Neural crest cell (in vitro differentiated cells): Measurements from ENCODE around the gene FIG4. TPM values are rescaled to one million over a fixed set of nuclear protein-coding genes. Genes with fewer than 3 reads are reported as not detected.

Source experiments
- DNase-seq: peaks from one replicate; pipeline ENCODE4 v3.0.0; 2021; ENCODE audit warnings: low read depth, mixed read lengths, low spot score
- H3K27ac Mint-ChIP-seq: one replicate; pipeline ENCODE4 v1.8.0; 2021; ENCODE audit warnings: mild to moderate bottlenecking, mixed read lengths; ENCODE audit not compliant: unreplicated experiment
- H3K27me3 Mint-ChIP-seq: 2 replicates; pipeline ENCODE4 v1.8.0; 2021; ENCODE audit warnings: low read depth, mild to moderate bottlenecking, mixed read lengths
- H3K36me3 Mint-ChIP-seq: 2 replicates; pipeline ENCODE4 v1.8.0; 2021; ENCODE audit warnings: low read depth, mild to moderate bottlenecking, mixed read lengths
- H3K4me1 Mint-ChIP-seq: 2 replicates; pipeline ENCODE4 v1.8.0; 2021; ENCODE audit warnings: mixed read lengths
- H3K4me3 Mint-ChIP-seq: one replicate; pipeline ENCODE4 v1.8.0; 2021; ENCODE audit warnings: mild to moderate bottlenecking, mixed read lengths
- H3K9me3 Mint-ChIP-seq: 2 replicates; pipeline ENCODE4 v1.8.0; 2021; ENCODE audit warnings: mixed read lengths
- long read RNA-seq: library from polyadenylated mRNA; unstranded; transcript quantifications from one replicate; pipeline ENCODE4 v2.0.0, GENCODE V29; 2020
- total RNA-seq: library from RNA; stranded (reverse); gene quantifications from 2 replicates; pipeline ENCODE4 v1.2.1, GENCODE V29; 2021
- TF ChIP-seq, protein P1 (sequence below): fragments of 200-600 bp; sonication (generic); conservative IDR thresholded peaks from 2 replicates; pipeline ENCODE4 v1.5.0; 2021; ENCODE audit warnings: antibody characterized with exemption, mild to moderate bottlenecking

Gene FIG4
- 12.7 and 14.7 TPM in 2 replicates for total RNA-seq
- long read RNA-seq, transcript FIG4-201 (23 exons, 3,011 nt): major isoform, 53 of 83 reads
- long read RNA-seq, partial matches to known transcripts: 20 of 83 reads
- long read RNA-seq, other reads (novel, unspliced or antisense): 10 of 83 reads

GRCh38 chr6:109690737-109691621 lies at the start of gene FIG4, which contains the start of gene AK9:
Gene FIG4, plus strand, starts transcription at chr6:109691296. Its CDS starts 140 bp downstream, at chr6:109691436.
Gene AK9, minus strand, starts transcription at chr6:109691202. Its CDS starts 15,457 bp downstream, at chr6:109675745.
- H3K27ac Mint-ChIP-seq: peak within 1 kb of the TSS; percentile 83
- peak; percentile 77 for DNase-seq
- no peaks in the 10 kb centered on the region for H3K9me3 Mint-ChIP-seq
- peaks cover 1% of the 10 kb centered on the region for H3K36me3 Mint-ChIP-seq
- peaks cover 21% of the 10 kb centered on the region for H3K4me1 Mint-ChIP-seq
- H3K27me3 Mint-ChIP-seq: peaks cover 24% of the 10 kb centered on the region
- peak within 1 kb of the TSS; percentile 92 for H3K4me3 Mint-ChIP-seq
- TF ChIP-seq, protein P1, sequence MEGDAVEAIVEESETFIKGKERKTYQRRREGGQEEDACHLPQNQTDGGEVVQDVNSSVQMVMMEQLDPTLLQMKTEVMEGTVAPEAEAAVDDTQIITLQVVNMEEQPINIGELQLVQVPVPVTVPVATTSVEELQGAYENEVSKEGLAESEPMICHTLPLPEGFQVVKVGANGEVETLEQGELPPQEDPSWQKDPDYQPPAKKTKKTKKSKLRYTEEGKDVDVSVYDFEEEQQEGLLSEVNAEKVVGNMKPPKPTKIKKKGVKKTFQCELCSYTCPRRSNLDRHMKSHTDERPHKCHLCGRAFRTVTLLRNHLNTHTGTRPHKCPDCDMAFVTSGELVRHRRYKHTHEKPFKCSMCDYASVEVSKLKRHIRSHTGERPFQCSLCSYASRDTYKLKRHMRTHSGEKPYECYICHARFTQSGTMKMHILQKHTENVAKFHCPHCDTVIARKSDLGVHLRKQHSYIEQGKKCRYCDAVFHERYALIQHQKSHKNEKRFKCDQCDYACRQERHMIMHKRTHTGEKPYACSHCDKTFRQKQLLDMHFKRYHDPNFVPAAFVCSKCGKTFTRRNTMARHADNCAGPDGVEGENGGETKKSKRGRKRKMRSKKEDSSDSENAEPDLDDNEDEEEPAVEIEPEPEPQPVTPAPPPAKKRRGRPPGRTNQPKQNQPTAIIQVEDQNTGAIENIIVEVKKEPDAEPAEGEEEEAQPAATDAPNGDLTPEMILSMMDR: peak; percentile 33

GRCh38 chr6:109644131-109644530 lies 47.0 kb upstream of the FIG4 start:
- TF ChIP-seq, protein P1: no peak
- Mint-ChIP-seq H3K36me3 (peaks cover 12% of the 10 kb centered on the region), H3K27ac (no peak overlapping the region), H3K27me3 (no peaks in the 10 kb centered on the region), H3K4me1 (no peaks in the 10 kb centered on the region), H3K9me3 (no peaks in the 10 kb centered on the region), H3K4me3 (no peak overlapping the region)
- DNase-seq: no peak

GRCh38 chr6:109653264-109653663 lies 37.8 kb upstream of the FIG4 start:
- Mint-ChIP-seq H3K4me1 (no peaks in the 10 kb centered on the region), H3K9me3 (no peaks in the 10 kb centered on the region), H3K4me3 (no peak overlapping the region), H3K27ac (no peak overlapping the region), H3K27me3 (no peaks in the 10 kb centered on the region), H3K36me3 (peaks cover under 1% of the 10 kb centered on the region)
- no peak for DNase-seq
- TF ChIP-seq, protein P1: no peak

DNA sequence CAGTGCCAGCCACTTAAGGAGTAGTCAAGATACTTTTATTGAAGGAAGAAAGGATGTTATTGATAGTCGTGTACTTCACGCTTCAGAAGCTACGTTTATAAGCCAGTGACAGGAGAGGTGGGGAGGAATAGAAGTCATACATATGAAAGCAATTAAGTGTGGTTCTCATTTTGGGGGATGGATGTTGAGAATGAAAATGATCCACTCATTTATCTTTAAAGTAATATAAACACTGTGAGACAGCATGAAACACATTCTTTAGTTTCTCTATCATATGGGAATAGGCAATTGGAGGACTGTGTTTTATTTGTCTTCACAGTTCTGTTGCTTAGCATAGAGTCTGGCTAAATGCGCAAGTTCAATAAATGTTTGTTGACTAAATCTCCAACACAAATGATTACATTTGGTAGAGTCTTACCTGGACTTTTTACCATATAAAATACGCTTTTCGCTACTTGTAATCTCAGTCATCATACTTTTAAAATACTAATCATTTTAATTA lies 35.3 kb upstream of the FIG4 start:
- Mint-ChIP-seq H3K27ac (no peak overlapping the region), H3K4me1 (no peaks in the 10 kb centered on the region), H3K4me3 (no peak overlapping the region), H3K36me3 (no peaks in the 10 kb centered on the region), H3K27me3 (no peaks in the 10 kb centered on the region), H3K9me3 (no peaks in the 10 kb centered on the region)
- no peak for DNase-seq
- TF ChIP-seq, protein P1: no peak

DNA sequence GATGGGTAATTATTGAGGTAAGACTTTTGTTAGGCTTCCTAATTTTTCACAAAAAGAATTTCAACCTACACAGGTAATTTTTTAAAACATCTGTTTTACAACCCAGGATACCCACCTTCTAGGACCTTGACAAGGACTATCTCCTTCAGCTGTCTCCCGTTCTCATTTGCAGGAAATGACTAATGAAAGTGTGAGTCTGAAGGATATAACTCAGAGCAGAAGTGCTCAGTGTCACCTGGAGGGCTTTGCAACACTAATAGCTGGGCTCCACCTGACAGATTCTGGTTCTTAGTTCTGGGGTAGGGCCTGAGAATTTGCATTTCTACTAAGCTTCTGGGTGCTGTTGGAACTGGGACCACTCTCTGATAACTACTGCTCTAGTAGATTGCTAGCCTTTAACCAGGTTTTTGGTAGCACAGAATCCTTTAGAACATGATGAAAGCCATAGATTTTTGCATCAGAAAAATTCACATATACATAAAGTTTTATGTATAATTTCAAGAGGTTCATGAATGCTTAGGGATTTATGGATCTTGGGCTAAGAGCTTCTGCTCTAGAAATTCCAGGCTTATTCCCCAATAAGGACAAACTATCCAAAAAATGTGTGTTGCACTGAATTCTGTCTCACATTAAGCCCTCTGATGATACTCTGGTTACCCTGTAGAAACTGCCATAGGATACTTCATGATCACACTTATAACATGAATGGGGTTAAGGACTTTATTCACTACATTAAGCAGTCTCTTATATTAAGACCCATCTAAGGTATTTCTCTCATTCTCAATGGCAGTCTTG lies 30.4 kb upstream of the FIG4 start:
- H3K9me3 Mint-ChIP-seq: no peaks in the 10 kb centered on the region
- TF ChIP-seq, protein P1: no peak
- H3K4me3 Mint-ChIP-seq: no peak overlapping the region
- H3K27ac Mint-ChIP-seq: no peak overlapping the region
- no peaks in the 10 kb centered on the region for H3K27me3 Mint-ChIP-seq
- DNase-seq: no peak
- H3K36me3 Mint-ChIP-seq: no peaks in the 10 kb centered on the region
- H3K4me1 Mint-ChIP-seq: no peaks in the 10 kb centered on the region
